Lung (tissue), 12 donors: Measurements from ENCODE around the gene HCFC1. TPM values are rescaled to one million over a fixed set of nuclear protein-coding genes. Genes with fewer than 3 reads are reported as not detected.

Experiments
- ATAC-seq: fragments of 200-7000 bp; cut with Tn5 transposase; one replicate; pipeline ENCODE4 v1.9.1; 2020; ENCODE audit warnings: moderate number of reproducible peaks; ENCODE audit not compliant: insufficient read depth, low FRiP score
- DNase-seq, 3 donors: peaks; one replicate each; pipeline ENCODE4 v3.0.0-alpha.2; 2013 to 2017
- H3K27ac ChIP-seq, 2 donors: one replicate each; pipeline ENCODE4 v1.5.1; 2013; ENCODE audit warnings: mild to moderate bottlenecking in 2 of 2, moderate library complexity in 2 of 2, control low read depth in 1 of 2, inconsistent platforms in 1 of 2, low read depth in 1 of 2, low read length in 1 of 2
- H3K27me3 ChIP-seq, 3 donors: one replicate each; pipeline ENCODE4 v1.5.1; 2013; ENCODE audit warnings: low read length in 2 of 3; ENCODE audit not compliant: control insufficient read depth in 3 of 3, insufficient read depth in 3 of 3
- H3K36me3 ChIP-seq, 4 donors: one replicate each; pipeline ENCODE4 v1.5.1; 2013; ENCODE audit warnings: low read length in 4 of 4, mild to moderate bottlenecking in 1 of 4, moderate library complexity in 1 of 4; ENCODE audit not compliant: control insufficient read depth in 4 of 4, insufficient read depth in 4 of 4
- H3K4me1 ChIP-seq, 5 donors: one replicate each; pipeline ENCODE4 v1.5.1; 2013; ENCODE audit warnings: low read length in 5 of 5, mild to moderate bottlenecking in 2 of 5, moderate library complexity in 1 of 5; ENCODE audit not compliant: control insufficient read depth in 5 of 5, insufficient read depth in 5 of 5
- H3K4me3 ChIP-seq: one replicate; pipeline ENCODE4 v1.5.1; 2013; ENCODE audit warnings: mild to moderate bottlenecking, control low read depth, moderate library complexity
- H3K9ac ChIP-seq, 2 donors: one replicate each; pipeline ENCODE4 v1.5.1; 2013; ENCODE audit warnings: low read length in 2 of 2, control low read depth in 1 of 2; ENCODE audit not compliant: insufficient read depth in 1 of 2
- H3K9me3 ChIP-seq, 4 donors: one replicate each; pipeline ENCODE4 v1.5.1; 2013; ENCODE audit warnings: low read length in 3 of 4, mild to moderate bottlenecking in 1 of 4, moderate library complexity in 1 of 4; ENCODE audit not compliant: control insufficient read depth in 4 of 4, insufficient read depth in 3 of 4
- WGBS, 2 donors: extraction: QIAGEN DNeasy Blood & Tissue Kit; methylation state at CpG; one replicate each; pipeline ENCODE4 v1.1.7; 2013; 5-methylcytosine and 5-hydroxymethylcytosine counted together
- polyA plus RNA-seq, 2 donors: library from polyadenylated mRNA; stranded (reverse); fragments of 200-250 nt; gene quantifications; one replicate each; pipeline ENCODE4 v1.2.1, GENCODE V29; 2013
- total RNA-seq, 2 donors: library from RNA; depleted of rRNA in 1 of 2; stranded (reverse); fragments of >200 nt in 1 of 2; gene quantifications; one replicate each; pipeline ENCODE4 v1.2.1, GENCODE V29; 2014 to 2021
- TF ChIP-seq, protein P1 (sequence below): IDR thresholded peaks from 2 replicates; pipeline ENCODE4 v1.5.1; 2012; ENCODE audit warnings: mild to moderate bottlenecking; ENCODE audit errors: control extremely low read depth, extremely low read depth
- donor health status: control.
- donor health status: control.
- donor health status: Bipolar disorder and iron deficiency.
- donor health status: healthy.
- donor health status: DM: yes; HTN: yes; CAD: no.

HCFC1 gene
- total and polyA plus RNA-seq, 4 donors: 10.7 to 59.4 (median 24.1) TPM

DNA sequence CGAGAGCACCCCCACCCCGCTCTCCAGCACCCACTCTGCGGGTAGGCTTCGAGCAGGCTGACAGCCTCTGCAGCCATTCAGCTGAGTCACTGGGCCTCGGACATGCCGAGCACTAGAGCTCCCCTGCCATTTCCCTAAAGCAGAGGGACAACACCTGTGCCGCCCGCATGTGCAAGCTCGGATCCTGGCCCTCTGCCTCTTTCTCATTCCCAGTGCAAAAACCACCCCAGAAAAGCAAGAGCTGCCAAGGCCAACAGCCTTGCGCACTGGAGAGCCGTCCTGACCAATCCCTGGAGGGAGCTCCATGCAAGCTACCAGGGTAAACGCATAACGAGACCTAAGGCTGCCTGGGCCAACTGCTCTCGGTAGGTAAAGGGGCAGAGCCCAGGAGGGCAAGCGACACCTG is 5.3 kb downstream of the HCFC1 start:
- 66 to 80% methylated on average over 10 to 15 of the region's 15 CpGs for WGBS, 2 donors
- Histone ChIP-seq H3K36me3 (peaks cover 5 to 28% (median 17%) of the 10 kb centered on the region in 4 donors), H3K9me3 (peaks cover 0 to 5% (median 0%) of the 10 kb centered on the region in 4 donors), H3K9ac (no peak overlapping the region), H3K4me3 (no peak overlapping the region), H3K4me1 (peaks cover 0 to 30% (median 10%) of the 10 kb centered on the region in 5 donors), H3K27me3 (no peaks in the 10 kb centered on the region), H3K27ac (no peak overlapping the region)
- TF ChIP-seq, protein P1, sequence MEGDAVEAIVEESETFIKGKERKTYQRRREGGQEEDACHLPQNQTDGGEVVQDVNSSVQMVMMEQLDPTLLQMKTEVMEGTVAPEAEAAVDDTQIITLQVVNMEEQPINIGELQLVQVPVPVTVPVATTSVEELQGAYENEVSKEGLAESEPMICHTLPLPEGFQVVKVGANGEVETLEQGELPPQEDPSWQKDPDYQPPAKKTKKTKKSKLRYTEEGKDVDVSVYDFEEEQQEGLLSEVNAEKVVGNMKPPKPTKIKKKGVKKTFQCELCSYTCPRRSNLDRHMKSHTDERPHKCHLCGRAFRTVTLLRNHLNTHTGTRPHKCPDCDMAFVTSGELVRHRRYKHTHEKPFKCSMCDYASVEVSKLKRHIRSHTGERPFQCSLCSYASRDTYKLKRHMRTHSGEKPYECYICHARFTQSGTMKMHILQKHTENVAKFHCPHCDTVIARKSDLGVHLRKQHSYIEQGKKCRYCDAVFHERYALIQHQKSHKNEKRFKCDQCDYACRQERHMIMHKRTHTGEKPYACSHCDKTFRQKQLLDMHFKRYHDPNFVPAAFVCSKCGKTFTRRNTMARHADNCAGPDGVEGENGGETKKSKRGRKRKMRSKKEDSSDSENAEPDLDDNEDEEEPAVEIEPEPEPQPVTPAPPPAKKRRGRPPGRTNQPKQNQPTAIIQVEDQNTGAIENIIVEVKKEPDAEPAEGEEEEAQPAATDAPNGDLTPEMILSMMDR: no peak
- DNase-seq (no peak), ATAC-seq (no peak)

DNA sequence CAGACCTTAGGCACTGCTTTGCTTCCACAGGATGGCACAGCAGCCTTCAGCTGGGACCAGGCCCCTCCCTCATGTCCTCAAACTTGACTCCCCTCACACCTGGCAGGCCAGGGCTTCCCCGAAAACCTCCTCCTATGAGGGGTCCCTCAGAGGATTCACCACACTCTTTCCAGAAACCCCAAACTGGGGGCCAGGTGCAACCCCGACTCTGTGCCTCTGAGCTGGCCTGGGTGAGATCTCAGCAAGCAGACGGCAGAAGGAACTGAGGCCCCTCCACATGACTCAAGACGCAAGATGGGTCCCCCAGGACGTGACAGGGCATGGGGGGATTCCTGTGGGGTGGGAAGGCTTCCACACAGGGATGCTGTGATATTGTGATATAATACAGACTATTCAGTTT is 6.2 kb downstream of the HCFC1 start:
- H3K9ac ChIP-seq: no peak overlapping the region

DNA sequence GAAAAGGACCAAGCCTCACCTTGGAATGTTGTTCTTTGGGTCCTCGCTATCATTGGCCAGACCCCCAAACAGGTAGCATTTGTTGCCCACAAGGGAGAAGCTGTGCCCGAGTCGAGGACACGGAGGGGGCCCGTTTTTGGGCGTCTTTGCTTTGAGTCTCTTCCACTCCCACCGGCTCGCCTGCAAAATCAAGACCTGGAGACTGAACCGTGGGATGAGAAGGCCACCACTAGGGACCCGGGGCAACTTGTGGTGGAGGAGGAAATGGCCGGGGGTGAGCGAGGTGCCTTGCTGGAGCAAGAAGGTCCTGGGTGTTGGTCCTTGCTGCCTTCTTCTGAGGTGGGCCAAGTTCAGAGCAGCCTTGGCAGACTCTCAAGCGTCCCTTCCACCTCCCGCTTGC is 7.5 kb downstream of the HCFC1 start:
- no peak for DNase-seq
- ATAC-seq: no peak
- WGBS, 2 donors: 91 to 92% methylated on average over 13 to 14 of the region's 14 CpGs
- Histone ChIP-seq H3K36me3 (peaks cover 14 to 37% (median 23%) of the 10 kb centered on the region in 4 donors), H3K4me1 (peaks cover 0 to 23% (median 10%) of the 10 kb centered on the region in 5 donors), H3K4me3 (no peak overlapping the region), H3K27me3 (no peaks in the 10 kb centered on the region), H3K27ac (no peak overlapping the region), H3K9me3 (peaks cover 0 to 5% (median 0%) of the 10 kb centered on the region in 4 donors), H3K9ac (no peak overlapping the region)
- TF ChIP-seq, protein P1: no peak

More for the DNA sequence above, 6.2 kb downstream of the HCFC1 start:
- no peak overlapping the region for H3K4me3 ChIP-seq
- TF ChIP-seq, protein P1: no peak
- H3K27me3 ChIP-seq: no peaks in the 10 kb centered on the region
- ATAC-seq (no peak), DNase-seq (no peak)
- H3K36me3 ChIP-seq: peaks cover 5 to 32% (median 20%) of the 10 kb centered on the region in 4 donors
- no peak overlapping the region for H3K27ac ChIP-seq
- WGBS, 2 donors: 73 to 83% methylated on average over 4 to 5 of the region's 5 CpGs
- peaks cover 0 to 30% (median 10%) of the 10 kb centered on the region in 5 donors for H3K4me1 ChIP-seq
- H3K9me3 ChIP-seq: peaks cover 0 to 5% (median 0%) of the 10 kb centered on the region in 4 donors

DNA sequence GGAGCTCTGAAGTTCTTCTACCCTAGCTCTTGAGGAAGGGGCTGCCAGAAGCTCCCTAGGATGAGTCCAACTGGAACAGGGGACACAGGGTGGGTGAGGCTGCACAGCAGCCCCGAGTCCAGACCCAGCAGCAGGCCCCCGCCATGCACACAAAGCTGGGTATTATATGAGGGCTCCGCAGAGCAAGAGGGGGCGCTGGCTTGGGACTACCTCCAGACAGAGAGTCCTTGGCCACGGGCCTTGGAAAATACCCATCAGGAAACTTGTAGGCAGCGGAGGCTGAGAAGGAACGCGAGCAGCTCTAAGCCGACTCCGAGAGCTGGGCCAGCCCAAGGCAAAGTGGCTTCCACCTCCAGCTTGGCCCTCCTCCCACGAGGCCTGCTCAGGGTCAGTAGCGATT is 8.1 kb downstream of the HCFC1 start:
- Histone ChIP-seq H3K4me1 (peaks cover 0 to 18% (median 7%) of the 10 kb centered on the region in 5 donors), H3K9ac (no peak overlapping the region), H3K4me3 (no peak overlapping the region), H3K27me3 (no peaks in the 10 kb centered on the region), H3K36me3 (peaks cover 14 to 42% (median 26%) of the 10 kb centered on the region in 4 donors), H3K27ac (no peak overlapping the region), H3K9me3 (peaks cover 0 to 5% (median 0%) of the 10 kb centered on the region in 4 donors)
- TF ChIP-seq, protein P1: no peak
- ATAC-seq (no peak), DNase-seq (no peak)
- WGBS, 2 donors: 94 to 100% methylated on average over 9 to 12 of the region's 12 CpGs
